ENCODE data around the gene DNM3. TPM values are rescaled to one million over a fixed set of nuclear protein-coding genes. Genes with fewer than 3 reads are reported as not detected.

The DNM3 gene
- total and polyA plus RNA-seq, 7 donors: 0.60 to 13.3 (median 3.9) TPM

GRCh38 chr1:171922999-171923398 lies 81.7 kb downstream of the DNM3 start:
- H3K4me1 ChIP-seq: no peaks in the 10 kb centered on the region
- H3K9me3 ChIP-seq: no peaks in the 10 kb centered on the region
- no peaks in the 10 kb centered on the region for H3K27me3 ChIP-seq
- no peak overlapping the region for H3K27ac ChIP-seq
- no peak overlapping the region for H3K4me3 ChIP-seq
- TF ChIP-seq POLR2A (IDR thresholded peaks at IDR 0.05): no peak
- TF ChIP-seq POLR2AphosphoS5 (IDR thresholded peaks at IDR 0.05): no peak
- no peak for TF ChIP-seq CTCF (IDR thresholded peaks at IDR 0.05)
- no peak for TF ChIP-seq EP300 (IDR thresholded peaks at IDR 0.05)
- intact Hi-C loops (cut with DNase I): no loop called here
- WGBS, 2 donors: 49 to 72% methylated on average over 2 of the region's 2 CpGs
- DNase-seq: no peak
- H3K36me3 ChIP-seq: no peaks in the 10 kb centered on the region

- intact Hi-C loops (cut with DNase I): no loop called here
- no peaks in the 10 kb centered on the region for H3K9me3 ChIP-seq
- no peak overlapping the region for H3K4me3 ChIP-seq
- no peaks in the 10 kb centered on the region for H3K4me1 ChIP-seq
- no peaks in the 10 kb centered on the region for H3K27me3 ChIP-seq
- no peak for DNase-seq
- WGBS, 2 donors: 99% methylated on average over 2 of the region's 2 CpGs
- no peaks in the 10 kb centered on the region for H3K36me3 ChIP-seq
- H3K27ac ChIP-seq: no peak overlapping the region
- TF ChIP-seq POLR2AphosphoS5 (IDR thresholded peaks at IDR 0.05) (no peak), POLR2A (IDR thresholded peaks at IDR 0.05) (no peak), CTCF (IDR thresholded peaks at IDR 0.05) (no peak), EP300 (IDR thresholded peaks at IDR 0.05) (no peak)
These were observed 87.8 kb downstream of the DNM3 start for GRCh38 chr1:171929121-171929520.

- H3K36me3 ChIP-seq: no peaks in the 10 kb centered on the region
- H3K27me3 ChIP-seq: no peaks in the 10 kb centered on the region
- H3K4me1 ChIP-seq: no peaks in the 10 kb centered on the region
- intact Hi-C loops (cut with DNase I): no loop called here
- no peak for DNase-seq
- TF ChIP-seq CTCF (IDR thresholded peaks at IDR 0.05): no peak
- TF ChIP-seq POLR2A (IDR thresholded peaks at IDR 0.05): no peak
- TF ChIP-seq POLR2AphosphoS5 (IDR thresholded peaks at IDR 0.05): no peak
- no peak for TF ChIP-seq EP300 (IDR thresholded peaks at IDR 0.05)
- H3K27ac ChIP-seq: no peak overlapping the region
- no peak overlapping the region for H3K4me3 ChIP-seq
- H3K9me3 ChIP-seq: no peaks in the 10 kb centered on the region
These were observed 90.5 kb downstream of the DNM3 start for GRCh38 chr1:171931752-171932151.

GRCh38 chr1:171934664-171935063 lies 93.4 kb downstream of the DNM3 start:
- TF ChIP-seq EP300 (IDR thresholded peaks at IDR 0.05) (no peak), POLR2A (IDR thresholded peaks at IDR 0.05) (no peak), POLR2AphosphoS5 (IDR thresholded peaks at IDR 0.05) (no peak), CTCF (IDR thresholded peaks at IDR 0.05) (no peak)
- no peak for DNase-seq
- H3K27me3 ChIP-seq: no peaks in the 10 kb centered on the region
- no peaks in the 10 kb centered on the region for H3K36me3 ChIP-seq
- no peaks in the 10 kb centered on the region for H3K4me1 ChIP-seq
- H3K4me3 ChIP-seq: no peak overlapping the region
- intact Hi-C loops (cut with DNase I): no loop called here
- no peak overlapping the region for H3K27ac ChIP-seq
- no peaks in the 10 kb centered on the region for H3K9me3 ChIP-seq
- WGBS, 2 donors: 79% methylated on average over 3 of the region's 3 CpGs

DNA sequence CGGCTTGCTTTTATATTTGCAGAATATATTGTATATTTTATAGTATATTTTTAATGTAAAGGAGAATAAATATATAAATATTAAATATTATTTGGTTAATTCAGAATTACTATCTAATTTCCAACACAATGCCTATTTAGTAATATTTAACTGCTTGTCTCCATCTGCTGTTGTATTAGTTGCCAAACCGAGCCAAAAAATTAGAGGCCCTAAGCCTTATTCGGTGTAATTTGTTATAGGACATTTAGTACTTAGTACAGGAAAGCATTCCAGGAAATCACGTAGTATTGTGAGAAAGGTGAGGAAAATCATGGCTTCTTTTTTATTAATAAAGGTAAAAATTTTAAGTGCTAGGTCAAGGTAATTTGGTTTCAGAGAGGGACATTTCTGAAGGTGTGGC lies 93.8 kb downstream of the DNM3 start:
- no peaks in the 10 kb centered on the region for H3K27me3 ChIP-seq
- intact Hi-C loops (cut with DNase I): no loop called here
- TF ChIP-seq POLR2A (IDR thresholded peaks at IDR 0.05) (no peak), EP300 (IDR thresholded peaks at IDR 0.05) (no peak), POLR2AphosphoS5 (IDR thresholded peaks at IDR 0.05) (no peak), CTCF (IDR thresholded peaks at IDR 0.05) (no peak)
- no peaks in the 10 kb centered on the region for H3K4me1 ChIP-seq
- no peaks in the 10 kb centered on the region for H3K36me3 ChIP-seq
- no peak overlapping the region for H3K4me3 ChIP-seq
- no peaks in the 10 kb centered on the region for H3K9me3 ChIP-seq
- 94 to 96% methylated on average over 4 of the region's 4 CpGs for WGBS, 2 donors
- H3K27ac ChIP-seq: no peak overlapping the region
- no peak for DNase-seq
